Measurements from ENCODE around the gene ZNF598. TPM values are rescaled to one million over a fixed set of nuclear protein-coding genes. Genes with fewer than 3 reads are reported as not detected.

The ZNF598 gene
- polyA plus RNA-seq, 12 donors, result 13.6 to 32.2 (median 18.6) TPM; not detected in 1

DNA sequence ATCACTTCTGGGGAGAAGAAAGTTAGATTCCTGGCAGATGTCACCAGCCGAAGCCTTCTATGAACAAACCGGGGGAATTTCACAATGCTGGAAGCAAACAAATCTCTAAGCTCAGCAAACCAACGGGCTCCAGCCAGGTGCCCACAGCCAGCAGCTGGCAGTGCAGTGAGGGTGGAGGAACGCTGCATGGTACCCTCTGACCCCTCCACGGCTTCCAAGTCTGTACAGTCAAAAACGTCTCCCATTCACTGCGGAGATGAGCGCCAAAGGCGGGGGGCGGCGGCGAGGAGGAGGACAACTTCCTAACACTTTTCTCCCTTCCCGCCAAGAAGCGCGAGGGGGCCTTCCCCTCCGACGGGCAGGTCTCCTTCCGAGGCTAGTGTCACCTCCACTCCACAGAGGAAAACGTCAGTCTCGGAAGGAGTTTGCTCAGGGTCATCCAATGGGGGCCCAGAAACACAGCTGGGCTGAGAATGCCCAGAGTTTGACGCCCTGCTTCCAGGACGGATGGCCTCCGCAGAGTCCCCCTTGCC is 924 bp downstream of the ZNF598 start:
- no peak for DNase-seq

DNA sequence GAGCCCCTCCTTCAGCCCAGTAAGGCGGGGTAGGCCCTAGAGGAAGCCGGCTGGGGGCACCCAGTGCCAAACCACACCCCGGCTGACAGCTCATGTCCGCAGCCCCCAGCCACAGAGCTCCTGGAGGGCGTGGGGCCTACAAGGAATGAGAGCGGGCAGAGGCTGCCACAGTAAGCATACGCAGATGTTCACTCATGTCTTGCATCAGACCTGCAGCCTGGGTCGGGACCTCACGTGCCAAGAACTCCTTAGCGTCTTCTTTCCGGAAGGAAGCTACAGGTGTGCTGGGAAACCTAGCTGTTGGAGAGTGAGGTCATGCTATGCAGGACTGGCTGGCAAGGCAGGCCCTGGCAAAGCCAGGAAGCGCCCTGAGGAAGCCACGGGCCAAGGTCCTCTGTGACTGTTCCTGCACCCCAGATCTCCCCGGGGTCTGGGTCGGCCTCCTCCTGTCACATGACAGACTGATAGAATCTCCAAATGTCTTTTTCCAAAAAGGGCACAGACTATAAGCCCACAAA is 1.6 kb downstream of the ZNF598 start:
- DNase-seq, result no peak

- no peak for DNase-seq
Observed at GRCh38 chr16:2007081-2007836, 2.4 kb downstream of the ZNF598 start.

DNA sequence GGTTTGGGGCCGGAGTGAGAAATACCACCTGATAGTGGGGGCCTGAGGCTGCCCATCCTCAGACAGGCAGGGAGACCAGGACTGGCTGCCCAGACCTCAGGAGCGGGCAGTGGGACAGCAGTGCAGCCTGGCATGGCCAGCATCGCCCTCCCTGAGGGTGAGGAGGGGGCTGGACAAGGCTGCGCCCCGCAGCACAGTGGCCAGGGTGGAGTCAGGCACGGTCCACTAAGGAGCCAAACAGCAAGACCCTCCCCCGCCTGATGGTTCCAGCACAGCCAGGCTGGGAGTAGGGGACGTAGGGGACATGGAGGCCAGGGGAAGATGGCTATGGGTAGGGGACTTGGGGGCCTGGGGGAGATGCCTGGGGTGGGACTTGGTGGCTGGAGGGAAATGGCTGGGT is 3.3 kb downstream of the ZNF598 start:
- DNase-seq, result no peak

- DNase-seq, result no peak
Observed at GRCh38 chr16:2005646-2006045, 4.0 kb downstream of the ZNF598 start.

DNA sequence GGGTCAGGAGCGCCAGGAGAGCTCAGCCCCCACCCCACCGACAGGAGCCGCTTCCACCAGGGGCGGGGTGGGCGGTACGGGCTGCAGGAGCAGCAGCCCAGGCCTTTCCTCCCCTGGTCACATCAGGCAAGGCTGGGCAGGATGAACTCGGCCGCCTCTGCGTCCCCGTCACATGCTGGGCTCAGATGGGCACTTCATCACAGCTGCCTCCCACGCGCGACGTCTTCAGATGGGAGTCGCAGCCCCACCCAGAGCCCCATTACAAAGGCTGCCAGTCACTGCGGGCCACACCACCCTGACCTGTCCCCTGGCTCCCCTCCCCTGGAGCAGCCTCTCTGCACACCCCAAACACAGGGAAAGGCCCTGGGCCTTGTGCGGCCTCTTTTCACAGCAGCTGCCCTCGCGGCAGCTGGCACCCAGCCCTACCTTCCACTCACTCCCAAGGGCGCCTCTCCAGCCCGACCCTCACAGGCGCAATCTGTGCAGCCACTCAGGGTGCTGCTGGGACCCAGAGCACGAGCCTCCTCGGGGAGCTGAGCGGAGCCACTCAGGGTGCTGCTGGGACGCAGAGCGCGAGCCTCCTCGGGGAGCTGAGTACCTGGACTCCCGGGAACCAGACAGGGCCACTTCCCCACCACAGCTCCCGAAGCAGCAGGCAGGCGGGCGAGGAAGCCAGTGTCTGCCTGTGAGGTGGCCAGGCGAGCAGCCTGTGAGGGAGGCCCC is 4.7 kb downstream of the ZNF598 start:
- DNase-seq, result no peak

- DNase-seq, result peak; percentile 84
Observed at GRCh38 chr16:2003827-2004641, 5.6 kb downstream of the ZNF598 start.

DNA sequence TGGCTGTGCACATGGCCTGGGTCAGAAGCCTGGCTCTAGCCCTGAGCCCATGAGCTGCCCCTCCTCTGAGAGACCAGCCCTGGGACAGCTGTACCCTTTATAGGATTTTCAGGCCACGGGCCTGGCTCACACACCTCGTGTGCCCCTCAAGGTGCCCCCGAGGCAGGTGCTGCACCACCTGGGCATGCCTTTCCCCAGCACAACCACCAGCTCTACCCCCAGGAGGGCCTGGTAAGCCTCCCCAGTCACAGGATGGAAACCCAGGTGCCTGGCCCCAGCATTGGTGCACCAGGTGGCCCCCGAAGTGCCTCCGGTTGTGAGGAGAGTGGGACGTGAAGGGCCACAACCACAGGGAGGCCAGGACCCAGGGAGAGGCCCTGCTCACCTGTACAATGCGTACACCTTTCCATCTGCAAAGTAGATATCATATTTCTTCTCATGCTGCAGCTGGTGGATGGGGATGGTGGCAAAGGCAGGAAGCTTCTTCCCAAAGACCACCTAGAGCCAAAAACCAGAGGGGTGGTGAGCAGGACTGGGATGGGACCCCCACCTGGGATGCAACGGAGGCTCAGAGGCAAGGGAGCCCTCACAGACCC is 6.3 kb downstream of the ZNF598 start:
- no peak for DNase-seq

- no peak for DNase-seq
Observed at GRCh38 chr16:2002406-2003230, 7.0 kb downstream of the ZNF598 start.

GRCh38 chr16:2001456-2002355 is 7.9 kb downstream of the ZNF598 start:
- DNase-seq, result no peak

- no peak for DNase-seq
Observed at GRCh38 chr16:2001035-2001434, 8.6 kb downstream of the ZNF598 start.

DNA sequence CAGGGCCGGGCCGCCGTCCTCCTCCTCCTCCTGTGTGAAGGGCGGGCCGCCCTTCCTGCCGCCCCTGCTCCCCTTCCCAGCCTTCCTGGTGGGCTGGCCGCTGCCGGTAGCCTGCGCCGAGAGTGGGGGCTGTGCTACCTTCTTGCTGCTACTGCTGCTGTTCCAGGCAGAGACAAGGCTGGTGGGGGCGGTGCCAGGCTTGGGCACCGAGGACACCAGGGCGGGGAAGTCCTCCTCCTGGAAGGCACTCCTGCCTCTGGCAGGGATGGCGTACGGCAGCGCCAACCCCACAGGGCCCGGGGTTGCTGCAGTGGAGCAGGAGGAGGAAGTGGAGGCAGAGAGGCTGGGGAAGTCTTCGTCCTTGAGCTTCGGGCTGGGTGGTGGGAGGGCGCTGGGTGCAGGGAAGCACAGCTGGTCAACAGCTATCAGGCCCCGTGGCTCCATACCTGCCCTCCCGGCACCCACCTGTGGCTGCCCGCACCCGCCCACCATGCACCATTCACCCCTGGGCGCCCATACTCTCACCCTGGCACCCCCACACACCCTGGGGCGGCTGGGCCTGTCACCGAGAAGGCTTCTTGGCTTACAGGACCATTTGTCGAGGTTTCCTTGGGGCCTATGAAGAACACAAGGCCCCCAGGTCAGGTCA is 9.6 kb downstream of the ZNF598 start:
- no peak for DNase-seq

DNA sequence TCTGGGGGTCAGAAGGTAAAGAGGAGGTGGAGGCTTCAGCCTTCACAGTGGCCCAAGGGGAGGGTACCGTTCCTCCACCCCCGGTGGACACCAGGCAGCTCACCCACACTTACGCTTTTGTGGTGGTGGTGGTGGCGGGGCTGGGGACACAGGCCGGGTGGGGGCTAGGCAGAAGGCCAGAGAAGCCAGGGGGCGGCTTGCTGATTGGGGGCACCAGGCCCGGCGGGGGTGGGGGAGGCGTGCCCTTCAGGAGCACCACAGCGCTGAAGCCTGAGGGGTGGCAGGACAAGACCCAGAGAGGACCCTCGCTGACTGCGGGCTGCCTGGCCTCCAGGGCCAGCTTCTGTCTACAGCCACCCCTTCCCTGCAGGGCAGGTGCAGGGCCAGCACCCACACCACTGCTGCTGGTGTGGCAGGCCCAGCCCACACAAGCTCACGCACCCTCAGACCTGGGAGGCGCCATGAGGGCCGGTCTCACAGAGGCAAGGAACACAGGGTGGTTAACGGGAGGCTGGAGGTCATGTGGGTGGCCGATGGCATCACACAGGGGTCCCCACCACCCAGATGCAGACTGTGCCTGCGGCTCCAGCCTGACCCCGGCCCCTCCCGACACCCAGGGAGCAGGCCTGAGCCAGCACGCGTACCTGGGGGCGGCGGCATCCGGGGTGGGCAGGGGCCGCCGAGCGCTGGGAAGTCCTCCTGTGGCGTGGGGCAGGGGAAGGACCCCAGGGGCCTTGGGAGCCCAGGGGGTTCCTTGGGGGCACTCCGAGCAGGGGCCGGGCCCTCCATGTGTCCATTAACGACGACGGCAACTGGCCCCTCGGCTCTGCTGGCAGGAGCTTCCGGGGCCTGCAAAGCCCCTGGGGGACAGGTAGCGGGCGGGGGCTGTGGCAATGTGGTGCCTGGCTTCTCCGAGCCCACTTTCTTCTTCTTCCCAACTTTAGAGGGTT is 10.5 kb downstream of the ZNF598 start:
- DNase-seq, result no peak

DNA sequence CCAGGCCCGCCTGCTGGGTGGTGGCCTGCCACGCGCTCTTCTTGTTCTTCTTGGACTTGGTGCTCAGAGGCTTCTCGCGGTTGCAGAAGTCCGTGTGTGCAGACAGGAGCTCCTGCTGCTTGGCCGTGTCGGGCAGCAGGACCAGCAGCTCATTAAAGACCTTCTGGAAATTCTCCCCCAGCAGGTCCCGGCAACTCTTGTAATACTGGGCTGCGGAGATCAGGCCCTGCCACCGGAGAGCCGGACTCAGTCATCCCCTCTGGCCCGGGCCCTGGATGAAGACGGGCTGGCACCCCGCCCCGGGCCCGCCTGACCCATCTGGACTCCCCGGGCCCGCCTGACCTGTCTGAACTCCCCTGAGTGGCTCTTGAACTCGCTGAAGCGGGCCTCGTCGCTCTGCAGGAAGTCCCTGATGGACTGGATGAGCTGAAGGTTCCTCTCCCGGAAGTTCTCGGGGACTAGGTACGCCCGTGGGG is 11.2 kb downstream of the ZNF598 start:
- no peak for DNase-seq

GRCh38 chr16:1997494-1998359 is 11.9 kb downstream of the ZNF598 start:
- DNase-seq, result no peak

- DNase-seq, result no peak
Observed at GRCh38 chr16:1993731-1994131, 15.9 kb downstream of the ZNF598 start.
